HEK293 (cell line): ENCODE measurements around the gene METAP1D.

Experiments used
- CTCF ChIA-PET: fragments of 350-600 bp; formaldehyde crosslinking; extraction: SDS; loops from one replicate; lab custom pipeline; 2021; ENCODE audit warnings: antibody characterized with exemption; lab: Yijun Ruan, JAX
- POLR2A ChIA-PET: fragments of 300-600 bp; formaldehyde crosslinking; extraction: SDS; loops from one replicate; lab custom pipeline; 2020; ENCODE audit warnings: antibody characterized with exemption, inconsistent platforms; lab: Yijun Ruan, JAX
- H3K27ac ChIP-seq: fragments of 200-500 bp; sonication (Bioruptor generic); 2 replicates; pipeline ENCODE4 v1.5.1; 2014; ENCODE audit warnings: low read depth, low read length, control low read depth, inconsistent platforms; ENCODE audit errors: extremely low read depth
- H3K36me3 ChIP-seq, 2 experiments: fragments of 200-500 bp in 1 of 2; sonication (Bioruptor generic) in 1 of 2; 1 replicate in 1 of 2; 2 replicates in 1 of 2; pipeline ENCODE4 v1.5.1; 2014 to 2017; ENCODE audit warnings: inconsistent platforms in 2 of 2, low read length in 2 of 2; ENCODE audit not compliant: control insufficient read depth in 2 of 2, insufficient read depth in 1 of 2
- H3K4me1 ChIP-seq: fragments of 200-500 bp; sonication (Bioruptor generic); 2 replicates; pipeline ENCODE4 v1.5.1; 2014; ENCODE audit warnings: mild to moderate bottlenecking, low read length, inconsistent platforms; ENCODE audit not compliant: control insufficient read depth, insufficient read depth
- H3K4me3 ChIP-seq: 2 replicates; pipeline ENCODE4 v1.5.1; 2011; ENCODE audit warnings: low read depth, mild to moderate bottlenecking, control low read depth, low read length, moderate library complexity
- H3K9me3 ChIP-seq: fragments of 200-500 bp; sonication (Bioruptor generic); 2 replicates; pipeline ENCODE4 v1.5.1; 2014; ENCODE audit warnings: low read depth, low read length, inconsistent platforms; ENCODE audit not compliant: control insufficient read depth, insufficient read depth
- PRDM1 ChIP-seq: fragments of 450-650 bp; formaldehyde crosslinking; IDR thresholded peaks from 2 replicates; pipeline ENCODE4; 2016; ENCODE audit warnings: missing biosample characterization, missing genetic modification characterization
- SALL2 ChIP-seq: fragments of 450-650 bp; formaldehyde crosslinking; IDR thresholded peaks from 2 replicates; pipeline ENCODE4 v1.5.0; 2017; ENCODE audit warnings: missing biosample characterization, mild to moderate bottlenecking, missing genetic modification characterization, borderline replicate concordance
- WT1 ChIP-seq: fragments of 450-650 bp; formaldehyde crosslinking; IDR thresholded peaks from 2 replicates; pipeline ENCODE4 v1.5.1; 2016; ENCODE audit warnings: missing biosample characterization, missing genetic modification characterization
- ZFP69B ChIP-seq: fragments of 450-650 bp; formaldehyde crosslinking; IDR thresholded peaks from 2 replicates; pipeline ENCODE4 v1.5.1; 2016; ENCODE audit warnings: missing biosample characterization, missing genetic modification characterization
- ZIC2 ChIP-seq: fragments of 450-650 bp; formaldehyde crosslinking; IDR thresholded peaks from 2 replicates; pipeline ENCODE4 v1.5.1; 2016; ENCODE audit warnings: missing biosample characterization, missing genetic modification characterization
- ZNF133 ChIP-seq: fragments of 450-650 bp; formaldehyde crosslinking; IDR thresholded peaks from 2 replicates; pipeline ENCODE4 v1.5.1; 2016; ENCODE audit warnings: missing biosample characterization, missing genetic modification characterization
- ZNF19 ChIP-seq: fragments of 450-650 bp; formaldehyde crosslinking; IDR thresholded peaks from 2 replicates; pipeline ENCODE4; 2016; ENCODE audit warnings: missing biosample characterization, missing genetic modification characterization, low read depth
- ZNF214 ChIP-seq: fragments of 450-650 bp; formaldehyde crosslinking; IDR thresholded peaks from 2 replicates; pipeline ENCODE4 v1.5.1; 2017; ENCODE audit warnings: missing biosample characterization, mild to moderate bottlenecking, missing genetic modification characterization, borderline replicate concordance
- ZNF501 ChIP-seq: fragments of 450-650 bp; formaldehyde crosslinking; IDR thresholded peaks from 2 replicates; pipeline ENCODE4 v1.5.1; 2016; ENCODE audit warnings: missing biosample characterization, missing genetic modification characterization
- ZNF561 ChIP-seq: fragments of 450-650 bp; IDR thresholded peaks from 2 replicates; pipeline ENCODE4 v1.5.1; 2018; ENCODE audit warnings: missing biosample characterization, missing genetic modification characterization, borderline replicate concordance
- ZNF626 ChIP-seq: fragments of 450-650 bp; sonication (Bioruptor Pico); formaldehyde crosslinking; IDR thresholded peaks from 2 replicates; pipeline ENCODE4 v1.5.1; 2018; ENCODE audit warnings: missing biosample characterization, missing genetic modification characterization, inconsistent platforms
- ZNF658 ChIP-seq: fragments of 450-650 bp; formaldehyde crosslinking; IDR thresholded peaks from 2 replicates; pipeline ENCODE4; 2016; ENCODE audit warnings: missing biosample characterization, missing genetic modification characterization
- TF ChIP-seq, protein P1 (sequence below): fragments of 450-650 bp; IDR thresholded peaks from 2 replicates; pipeline ENCODE4 v1.5.1; 2018; ENCODE audit warnings: missing biosample characterization, mild to moderate bottlenecking, missing genetic modification characterization
- TF ChIP-seq, protein P2 (sequence below): fragments of 450-650 bp; formaldehyde crosslinking; IDR thresholded peaks from 2 replicates; pipeline ENCODE4 v1.5.1; 2016; ENCODE audit warnings: missing biosample characterization, missing genetic modification characterization, low read depth
- TF ChIP-seq, protein P3 (sequence below): fragments of 450-650 bp; formaldehyde crosslinking; IDR thresholded peaks from 2 replicates; pipeline ENCODE4 v1.5.1; 2016; ENCODE audit warnings: missing biosample characterization, missing genetic modification characterization, borderline replicate concordance
- TF ChIP-seq, protein P4 (sequence below): fragments of 450-650 bp; formaldehyde crosslinking; IDR thresholded peaks from 2 replicates; pipeline ENCODE4 v1.5.1; 2016; ENCODE audit warnings: missing biosample characterization, missing genetic modification characterization
- TF ChIP-seq, protein P5 (sequence below): fragments of 450-650 bp; formaldehyde crosslinking; IDR thresholded peaks from 2 replicates; pipeline ENCODE4 v1.5.1; 2017; ENCODE audit warnings: missing biosample characterization, mild to moderate bottlenecking, missing genetic modification characterization, moderate library complexity
- TF ChIP-seq, protein P6 (sequence below): fragments of 450-650 bp; formaldehyde crosslinking; IDR thresholded peaks from 2 replicates; pipeline ENCODE4 v1.5.1; 2017; ENCODE audit warnings: missing biosample characterization, missing genetic modification characterization

METAP1D gene

DNA sequence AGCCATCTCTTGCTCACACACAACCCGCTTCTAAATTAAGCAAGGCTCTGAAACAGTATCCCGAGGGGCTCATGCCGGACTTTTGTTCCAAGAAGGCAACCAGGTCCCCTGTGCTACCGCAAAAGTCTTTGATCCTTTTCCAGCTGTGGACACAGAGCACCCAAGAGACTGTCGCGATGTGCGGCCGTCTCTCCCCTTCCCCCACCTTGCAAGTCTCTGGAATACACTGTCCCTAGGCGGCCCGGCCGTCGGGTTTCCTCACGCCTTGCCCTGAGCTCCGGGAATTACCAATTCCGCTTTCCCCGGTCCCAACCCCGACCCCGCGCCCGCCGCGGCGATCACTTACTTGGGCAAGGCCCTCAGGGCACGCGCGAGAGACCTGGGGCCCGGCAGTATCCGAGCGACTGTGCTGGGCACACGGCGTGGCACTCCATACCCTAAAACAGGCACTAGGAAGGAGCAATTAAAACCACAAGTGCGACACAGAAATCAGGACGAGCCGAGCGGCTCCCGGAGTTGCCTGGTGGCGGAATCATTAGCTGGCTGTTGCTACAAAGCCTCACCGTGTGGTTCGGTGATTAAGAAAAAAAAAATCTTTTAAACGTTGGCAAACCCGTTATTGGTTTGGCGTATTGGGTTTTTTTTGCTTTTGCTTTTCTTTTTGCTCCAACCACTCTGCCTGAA, 83.3 kb downstream of the METAP1D start (continued):
- no peak for TF ChIP-seq ZNF501 (tag by site-specific recombination)
- TF ChIP-seq, protein P1, sequence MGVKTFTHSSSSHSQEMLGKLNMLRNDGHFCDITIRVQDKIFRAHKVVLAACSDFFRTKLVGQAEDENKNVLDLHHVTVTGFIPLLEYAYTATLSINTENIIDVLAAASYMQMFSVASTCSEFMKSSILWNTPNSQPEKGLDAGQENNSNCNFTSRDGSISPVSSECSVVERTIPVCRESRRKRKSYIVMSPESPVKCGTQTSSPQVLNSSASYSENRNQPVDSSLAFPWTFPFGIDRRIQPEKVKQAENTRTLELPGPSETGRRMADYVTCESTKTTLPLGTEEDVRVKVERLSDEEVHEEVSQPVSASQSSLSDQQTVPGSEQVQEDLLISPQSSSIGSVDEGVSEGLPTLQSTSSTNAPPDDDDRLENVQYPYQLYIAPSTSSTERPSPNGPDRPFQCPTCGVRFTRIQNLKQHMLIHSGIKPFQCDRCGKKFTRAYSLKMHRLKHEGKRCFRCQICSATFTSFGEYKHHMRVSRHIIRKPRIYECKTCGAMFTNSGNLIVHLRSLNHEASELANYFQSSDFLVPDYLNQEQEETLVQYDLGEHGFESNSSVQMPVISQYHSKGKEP (tag by site-specific recombination): no peak
- TF ChIP-seq ZNF19 (tag by site-specific recombination): no peak
- TF ChIP-seq ZNF626 (tag by site-specific recombination): no peak
- TF ChIP-seq PRDM1 (tag by site-specific recombination): no peak

DNA sequence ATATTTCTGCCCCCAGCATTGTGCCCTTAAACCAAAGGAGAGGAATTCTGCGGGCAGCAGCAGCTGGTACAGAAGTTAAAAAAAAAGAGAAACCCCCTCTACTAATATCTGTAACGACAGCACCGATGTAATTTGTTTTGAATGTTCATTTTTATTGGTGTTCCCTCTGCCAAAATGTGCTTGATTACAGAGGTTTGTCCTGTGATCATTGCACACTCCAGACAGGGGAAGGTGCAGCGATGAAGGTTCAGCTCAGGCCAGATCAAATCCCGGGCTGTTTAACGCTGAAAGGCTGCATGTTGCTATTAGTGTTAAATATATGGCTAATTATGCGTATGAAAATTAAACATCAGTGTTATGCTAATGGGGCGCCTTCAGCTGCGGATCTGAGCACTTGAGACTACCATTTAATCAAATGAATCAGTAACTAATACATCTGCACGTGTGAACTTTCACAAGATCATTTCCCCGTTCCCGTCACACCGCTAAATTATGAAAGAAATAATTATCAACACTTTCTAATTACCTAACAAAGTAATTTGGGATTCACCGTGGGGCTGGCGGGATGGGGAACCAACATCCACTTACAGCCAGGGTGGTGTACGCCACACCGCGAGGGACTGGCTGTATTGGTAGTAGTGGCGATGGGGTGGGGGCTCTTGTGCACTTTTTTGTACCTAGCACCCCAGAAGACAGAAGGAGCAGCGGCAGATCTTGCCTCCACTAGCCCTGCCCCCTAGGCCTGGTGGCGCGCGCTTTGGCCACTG, 84.1 kb downstream of the METAP1D start:
- Histone ChIP-seq H3K4me3 (peak overlapping the region; percentile 45; the same call in 1 of the 2 replicates), H3K4me1 (no peaks in the 10 kb centered on the region; the same call in 1 of the 2 replicates), H3K36me3 (peaks cover 0 to 17% of the 10 kb centered on the region in 2 experiments; a peak in 1 of 3 replicates), H3K9me3 (no peaks in the 10 kb centered on the region), H3K27ac (peak overlapping the region; percentile 95)
- POLR2A ChIA-PET: interaction anchor here (1.6 to 7.5 kb wide), 4 partner anchors 13 to 190 kb away, joined by 6 to 147 read pairs (median 30); partner anchors contain the start of genes DLX2 and SLC25A12
- TF ChIP-seq, protein P2, sequence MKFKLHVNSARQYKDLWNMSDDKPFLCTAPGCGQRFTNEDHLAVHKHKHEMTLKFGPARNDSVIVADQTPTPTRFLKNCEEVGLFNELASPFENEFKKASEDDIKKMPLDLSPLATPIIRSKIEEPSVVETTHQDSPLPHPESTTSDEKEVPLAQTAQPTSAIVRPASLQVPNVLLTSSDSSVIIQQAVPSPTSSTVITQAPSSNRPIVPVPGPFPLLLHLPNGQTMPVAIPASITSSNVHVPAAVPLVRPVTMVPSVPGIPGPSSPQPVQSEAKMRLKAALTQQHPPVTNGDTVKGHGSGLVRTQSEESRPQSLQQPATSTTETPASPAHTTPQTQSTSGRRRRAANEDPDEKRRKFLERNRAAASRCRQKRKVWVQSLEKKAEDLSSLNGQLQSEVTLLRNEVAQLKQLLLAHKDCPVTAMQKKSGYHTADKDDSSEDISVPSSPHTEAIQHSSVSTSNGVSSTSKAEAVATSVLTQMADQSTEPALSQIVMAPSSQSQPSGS (tag by site-specific recombination): no peak
- TF ChIP-seq ZNF133 (tag by site-specific recombination) (no peak), ZIC2 (tag by site-specific recombination) (no peak), ZNF658 (no peak), ZNF561 (tag by site-specific recombination) (no peak), ZNF214 (tag by site-specific recombination) (no peak), ZFP69B (no peak), SALL2 (tag by site-specific recombination) (no peak), ZNF19 (tag by site-specific recombination) (no peak), WT1 (tag by site-specific recombination) (no peak)
- TF ChIP-seq, protein P3, sequence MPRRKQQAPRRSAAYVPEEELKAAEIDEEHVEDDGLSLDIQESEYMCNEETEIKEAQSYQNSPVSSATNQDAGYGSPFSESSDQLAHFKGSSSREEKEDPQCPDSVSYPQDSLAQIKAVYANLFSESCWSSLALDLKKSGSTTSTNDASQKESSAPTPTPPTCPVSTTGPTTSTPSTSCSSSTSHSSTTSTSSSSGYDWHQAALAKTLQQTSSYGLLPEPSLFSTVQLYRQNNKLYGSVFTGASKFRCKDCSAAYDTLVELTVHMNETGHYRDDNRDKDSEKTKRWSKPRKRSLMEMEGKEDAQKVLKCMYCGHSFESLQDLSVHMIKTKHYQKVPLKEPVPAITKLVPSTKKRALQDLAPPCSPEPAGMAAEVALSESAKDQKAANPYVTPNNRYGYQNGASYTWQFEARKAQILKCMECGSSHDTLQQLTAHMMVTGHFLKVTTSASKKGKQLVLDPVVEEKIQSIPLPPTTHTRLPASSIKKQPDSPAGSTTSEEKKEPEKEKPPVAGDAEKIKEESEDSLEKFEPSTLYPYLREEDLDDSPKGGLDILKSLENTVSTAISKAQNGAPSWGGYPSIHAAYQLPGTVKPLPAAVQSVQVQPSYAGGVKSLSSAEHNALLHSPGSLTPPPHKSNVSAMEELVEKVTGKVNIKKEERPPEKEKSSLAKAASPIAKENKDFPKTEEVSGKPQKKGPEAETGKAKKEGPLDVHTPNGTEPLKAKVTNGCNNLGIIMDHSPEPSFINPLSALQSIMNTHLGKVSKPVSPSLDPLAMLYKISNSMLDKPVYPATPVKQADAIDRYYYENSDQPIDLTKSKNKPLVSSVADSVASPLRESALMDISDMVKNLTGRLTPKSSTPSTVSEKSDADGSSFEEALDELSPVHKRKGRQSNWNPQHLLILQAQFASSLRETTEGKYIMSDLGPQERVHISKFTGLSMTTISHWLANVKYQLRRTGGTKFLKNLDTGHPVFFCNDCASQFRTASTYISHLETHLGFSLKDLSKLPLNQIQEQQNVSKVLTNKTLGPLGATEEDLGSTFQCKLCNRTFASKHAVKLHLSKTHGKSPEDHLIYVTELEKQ (tag by site-specific recombination): no peak
- TF ChIP-seq, protein P4, sequence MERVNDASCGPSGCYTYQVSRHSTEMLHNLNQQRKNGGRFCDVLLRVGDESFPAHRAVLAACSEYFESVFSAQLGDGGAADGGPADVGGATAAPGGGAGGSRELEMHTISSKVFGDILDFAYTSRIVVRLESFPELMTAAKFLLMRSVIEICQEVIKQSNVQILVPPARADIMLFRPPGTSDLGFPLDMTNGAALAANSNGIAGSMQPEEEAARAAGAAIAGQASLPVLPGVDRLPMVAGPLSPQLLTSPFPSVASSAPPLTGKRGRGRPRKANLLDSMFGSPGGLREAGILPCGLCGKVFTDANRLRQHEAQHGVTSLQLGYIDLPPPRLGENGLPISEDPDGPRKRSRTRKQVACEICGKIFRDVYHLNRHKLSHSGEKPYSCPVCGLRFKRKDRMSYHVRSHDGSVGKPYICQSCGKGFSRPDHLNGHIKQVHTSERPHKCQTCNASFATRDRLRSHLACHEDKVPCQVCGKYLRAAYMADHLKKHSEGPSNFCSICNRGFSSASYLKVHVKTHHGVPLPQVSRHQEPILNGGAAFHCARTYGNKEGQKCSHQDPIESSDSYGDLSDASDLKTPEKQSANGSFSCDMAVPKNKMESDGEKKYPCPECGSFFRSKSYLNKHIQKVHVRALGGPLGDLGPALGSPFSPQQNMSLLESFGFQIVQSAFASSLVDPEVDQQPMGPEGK (tag by site-specific recombination): no peak
- TF ChIP-seq, protein P5, sequence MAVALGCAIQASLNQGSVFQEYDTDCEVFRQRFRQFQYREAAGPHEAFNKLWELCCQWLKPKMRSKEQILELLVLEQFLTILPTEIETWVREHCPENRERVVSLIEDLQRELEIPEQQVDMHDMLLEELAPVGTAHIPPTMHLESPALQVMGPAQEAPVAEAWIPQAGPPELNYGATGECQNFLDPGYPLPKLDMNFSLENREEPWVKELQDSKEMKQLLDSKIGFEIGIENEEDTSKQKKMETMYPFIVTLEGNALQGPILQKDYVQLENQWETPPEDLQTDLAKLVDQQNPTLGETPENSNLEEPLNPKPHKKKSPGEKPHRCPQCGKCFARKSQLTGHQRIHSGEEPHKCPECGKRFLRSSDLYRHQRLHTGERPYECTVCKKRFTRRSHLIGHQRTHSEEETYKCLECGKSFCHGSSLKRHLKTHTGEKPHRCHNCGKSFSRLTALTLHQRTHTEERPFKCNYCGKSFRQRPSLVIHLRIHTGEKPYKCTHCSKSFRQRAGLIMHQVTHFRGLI (tag by site-specific recombination): no peak
- TF ChIP-seq, protein P6, sequence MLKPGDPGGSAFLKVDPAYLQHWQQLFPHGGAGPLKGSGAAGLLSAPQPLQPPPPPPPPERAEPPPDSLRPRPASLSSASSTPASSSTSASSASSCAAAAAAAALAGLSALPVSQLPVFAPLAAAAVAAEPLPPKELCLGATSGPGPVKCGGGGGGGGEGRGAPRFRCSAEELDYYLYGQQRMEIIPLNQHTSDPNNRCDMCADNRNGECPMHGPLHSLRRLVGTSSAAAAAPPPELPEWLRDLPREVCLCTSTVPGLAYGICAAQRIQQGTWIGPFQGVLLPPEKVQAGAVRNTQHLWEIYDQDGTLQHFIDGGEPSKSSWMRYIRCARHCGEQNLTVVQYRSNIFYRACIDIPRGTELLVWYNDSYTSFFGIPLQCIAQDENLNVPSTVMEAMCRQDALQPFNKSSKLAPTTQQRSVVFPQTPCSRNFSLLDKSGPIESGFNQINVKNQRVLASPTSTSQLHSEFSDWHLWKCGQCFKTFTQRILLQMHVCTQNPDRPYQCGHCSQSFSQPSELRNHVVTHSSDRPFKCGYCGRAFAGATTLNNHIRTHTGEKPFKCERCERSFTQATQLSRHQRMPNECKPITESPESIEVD: no peak
- CTCF ChIA-PET: interaction anchor here (1.0 kb wide), 1 partner anchor 18 kb away, joined by 3 read pairs; no protein-coding TSS in a partner anchor
